HEK293 (cell line): Measurements from ENCODE around the gene ZNF684.

Source experiments
- CTCF ChIA-PET: fragments of 350-600 bp; formaldehyde crosslinking; extraction: SDS; loops from one replicate; lab custom pipeline; 2021; ENCODE audit warnings: antibody characterized with exemption; lab: Yijun Ruan, JAX
- POLR2A ChIA-PET: fragments of 300-600 bp; formaldehyde crosslinking; extraction: SDS; loops from one replicate; lab custom pipeline; 2020; ENCODE audit warnings: antibody characterized with exemption, inconsistent platforms; lab: Yijun Ruan, JAX
- H3K27ac ChIP-seq: fragments of 200-500 bp; sonication (Bioruptor generic); 2 replicates; pipeline ENCODE4 v1.5.1; 2014; ENCODE audit warnings: low read depth, low read length, control low read depth, inconsistent platforms; ENCODE audit errors: extremely low read depth
- H3K36me3 ChIP-seq, 2 experiments: fragments of 200-500 bp in 1 of 2; sonication (Bioruptor generic) in 1 of 2; 1 replicate in 1 of 2; 2 replicates in 1 of 2; pipeline ENCODE4 v1.5.1; 2014 to 2017; ENCODE audit warnings: inconsistent platforms in 2 of 2, low read length in 2 of 2; ENCODE audit not compliant: control insufficient read depth in 2 of 2, insufficient read depth in 1 of 2
- H3K4me1 ChIP-seq: fragments of 200-500 bp; sonication (Bioruptor generic); 2 replicates; pipeline ENCODE4 v1.5.1; 2014; ENCODE audit warnings: mild to moderate bottlenecking, low read length, inconsistent platforms; ENCODE audit not compliant: control insufficient read depth, insufficient read depth
- H3K4me3 ChIP-seq: 2 replicates; pipeline ENCODE4 v1.5.1; 2011; ENCODE audit warnings: low read depth, mild to moderate bottlenecking, control low read depth, low read length, moderate library complexity
- H3K9me3 ChIP-seq: fragments of 200-500 bp; sonication (Bioruptor generic); 2 replicates; pipeline ENCODE4 v1.5.1; 2014; ENCODE audit warnings: low read depth, low read length, inconsistent platforms; ENCODE audit not compliant: control insufficient read depth, insufficient read depth
- AEBP2 ChIP-seq: fragments of 450-650 bp; formaldehyde crosslinking; IDR thresholded peaks from 2 replicates; pipeline ENCODE4 v1.5.1; 2016; ENCODE audit warnings: missing biosample characterization, missing genetic modification characterization, borderline replicate concordance
- EGR2 ChIP-seq: fragments of 450-650 bp; formaldehyde crosslinking; IDR thresholded peaks from 2 replicates; pipeline ENCODE4 v1.5.1; 2016; ENCODE audit warnings: low read depth, missing biosample characterization, missing genetic modification characterization
- GLIS1 ChIP-seq: fragments of 450-650 bp; formaldehyde crosslinking; IDR thresholded peaks from 2 replicates; pipeline ENCODE4 v1.5.1; 2016; ENCODE audit warnings: missing biosample characterization, missing genetic modification characterization
- GLIS2 ChIP-seq: fragments of 450-650 bp; formaldehyde crosslinking; IDR thresholded peaks from 2 replicates; pipeline ENCODE4 v1.5.1; 2016; ENCODE audit warnings: missing biosample characterization, missing genetic modification characterization
- KLF1 ChIP-seq: fragments of 450-650 bp; formaldehyde crosslinking; IDR thresholded peaks from 2 replicates; pipeline ENCODE4 v1.5.1; 2016; ENCODE audit warnings: missing biosample characterization, missing genetic modification characterization
- KLF10 ChIP-seq: fragments of 450-650 bp; IDR thresholded peaks from 2 replicates; pipeline ENCODE4 v1.5.1; 2018; ENCODE audit warnings: missing biosample characterization, mild to moderate bottlenecking, missing genetic modification characterization
- KLF9 ChIP-seq: fragments of 450-650 bp; formaldehyde crosslinking; IDR thresholded peaks from 2 replicates; pipeline ENCODE4 v1.5.1; 2016; ENCODE audit warnings: missing biosample characterization, missing genetic modification characterization, low read depth
- MEIS1 ChIP-seq: sonication (generic); formaldehyde crosslinking; IDR thresholded peaks from 2 replicates; pipeline ENCODE4 v1.8.1; 2022; ENCODE audit warnings: missing genetic modification reagents, mild to moderate bottlenecking, borderline replicate concordance
- PBX3 ChIP-seq: sonication (generic); formaldehyde crosslinking; IDR thresholded peaks from 2 replicates; pipeline ENCODE4 v1.8.1; 2022; ENCODE audit warnings: mild to moderate bottlenecking, moderate library complexity, missing genetic modification reagents
- SETDB1 ChIP-seq: IDR thresholded peaks from one replicate; pipeline ENCODE4 v1.6.1; 2017; ENCODE audit warnings: mild to moderate bottlenecking, low read length, moderate library complexity, mixed read lengths; ENCODE audit not compliant: insufficient read length
- ZBTB20 ChIP-seq: fragments of 450-650 bp; formaldehyde crosslinking; IDR thresholded peaks from 2 replicates; pipeline ENCODE4 v1.5.1; 2016; ENCODE audit warnings: missing biosample characterization, missing genetic modification characterization
- ZEB2 ChIP-seq: fragments of 450-650 bp; formaldehyde crosslinking; IDR thresholded peaks from 2 replicates; pipeline ENCODE4 v1.5.1; 2016; ENCODE audit warnings: missing biosample characterization, missing genetic modification characterization
- ZNF16 ChIP-seq: fragments of 450-650 bp; formaldehyde crosslinking; IDR thresholded peaks from 2 replicates; pipeline ENCODE4 v1.5.1; 2016; ENCODE audit warnings: low read depth, missing biosample characterization, missing genetic modification characterization
- ZNF169 ChIP-seq: fragments of 450-650 bp; formaldehyde crosslinking; IDR thresholded peaks from 2 replicates; pipeline ENCODE4 v1.5.1; 2016; ENCODE audit warnings: missing biosample characterization, missing genetic modification characterization
- ZNF19 ChIP-seq: fragments of 450-650 bp; formaldehyde crosslinking; IDR thresholded peaks from 2 replicates; pipeline ENCODE4; 2016; ENCODE audit warnings: missing biosample characterization, missing genetic modification characterization, low read depth
- ZNF223 ChIP-seq: fragments of 450-650 bp; formaldehyde crosslinking; IDR thresholded peaks from 2 replicates; pipeline ENCODE4 v1.5.1; 2016; ENCODE audit warnings: missing biosample characterization, missing genetic modification characterization
- ZNF354C ChIP-seq: fragments of 450-650 bp; formaldehyde crosslinking; IDR thresholded peaks from 2 replicates; pipeline ENCODE4 v1.5.1; 2016; ENCODE audit warnings: missing biosample characterization, missing genetic modification characterization, low read depth, borderline replicate concordance
- ZNF521 ChIP-seq: fragments of 450-650 bp; formaldehyde crosslinking; IDR thresholded peaks from 2 replicates; pipeline ENCODE4 v1.5.1; 2017; ENCODE audit warnings: missing biosample characterization, mild to moderate bottlenecking, missing genetic modification characterization
- ZNF529 ChIP-seq: fragments of 450-650 bp; formaldehyde crosslinking; IDR thresholded peaks from 2 replicates; pipeline ENCODE4 v1.5.1; 2017; ENCODE audit warnings: missing genetic modification characterization, missing biosample characterization; ENCODE audit not compliant: insufficient replicate concordance
- ZNF626 ChIP-seq: fragments of 450-650 bp; sonication (Bioruptor Pico); formaldehyde crosslinking; IDR thresholded peaks from 2 replicates; pipeline ENCODE4 v1.5.1; 2018; ENCODE audit warnings: missing biosample characterization, missing genetic modification characterization, inconsistent platforms
- ZNF704 ChIP-seq: fragments of 450-650 bp; formaldehyde crosslinking; IDR thresholded peaks from 2 replicates; pipeline ENCODE4 v1.5.1; 2016; ENCODE audit warnings: missing biosample characterization, missing genetic modification characterization
- ZSCAN18 ChIP-seq: fragments of 450-650 bp; formaldehyde crosslinking; IDR thresholded peaks from 2 replicates; pipeline ENCODE4 v1.5.1; 2016; ENCODE audit warnings: missing biosample characterization, missing genetic modification characterization

ZNF684 gene

GRCh38 chr1:40539338-40539737, 7.9 kb downstream of the ZNF684 start:
- Histone ChIP-seq H3K4me3 (no peak overlapping the region), H3K36me3 (peaks cover 23 to 55% of the 10 kb centered on the region in 2 experiments)
- CTCF ChIA-PET = no interaction called here

GRCh38 chr1:40546957-40547356, 15.5 kb downstream of the ZNF684 start:
- Histone ChIP-seq H3K4me1 (no peaks in the 10 kb centered on the region), H3K36me3 (peaks cover 20 to 51% of the 10 kb centered on the region in 2 experiments), H3K27ac (no peak overlapping the region), H3K9me3 (no peaks in the 10 kb centered on the region), H3K4me3 (no peak overlapping the region)
- POLR2A ChIA-PET = no interaction called here
- CTCF ChIA-PET = no interaction called here
- TF ChIP-seq ZNF169 (tag by site-specific recombination) = no peak
- TF ChIP-seq SETDB1 = peak; percentile 95

More at GRCh38 chr1:40539338-40539737, 7.9 kb downstream of the ZNF684 start:
- POLR2A ChIA-PET = no interaction called here
- no peaks in the 10 kb centered on the region for H3K9me3 ChIP-seq
- H3K27ac ChIP-seq = no peak overlapping the region
- no peaks in the 10 kb centered on the region for H3K4me1 ChIP-seq
- TF ChIP-seq ZNF354C (tag by site-specific recombination) (no peak), ZNF704 (no peak), ZEB2 (no peak), KLF1 (tag by site-specific recombination) (no peak), ZNF529 (tag by site-specific recombination) (no peak), PBX3 (CRISPR knock-in tag) (no peak), ZBTB20 (tag by site-specific recombination) (no peak), ZNF626 (tag by site-specific recombination) (no peak), ZNF223 (tag by site-specific recombination) (no peak), AEBP2 (tag by site-specific recombination) (no peak), ZSCAN18 (tag by site-specific recombination) (no peak), ZNF521 (tag by site-specific recombination) (no peak), GLIS2 (tag by site-specific recombination) (no peak), ZNF16 (tag by site-specific recombination) (no peak), GLIS1 (no peak), MEIS1 (CRISPR knock-in tag) (no peak), KLF10 (tag by site-specific recombination) (no peak), ZNF19 (tag by site-specific recombination) (no peak), KLF9 (tag by site-specific recombination) (no peak), EGR2 (tag by site-specific recombination) (no peak)
